ENCODE measurements around the gene IL11RA. TPM values are rescaled to one million over a fixed set of nuclear protein-coding genes. Genes with fewer than 3 reads are reported as not detected.
A peak's percentile ranks its signal among the peaks of the same experiment; 100 is the strongest.

IL11RA gene
- total and polyA plus RNA-seq, 3 donors from 2014 or later, result 28.7 to 58.0 (median 39.8) TPM

GRCh38 chr9:34628656-34629490, 23.1 kb upstream of the IL11RA start, which contains the start of gene ARID3C:
ARID3C (minus strand) TSS chr9:34629066; CDS start chr9:34628014, 1,052 bp downstream.
- no peak within 1 kb of the TSS for H3K27ac ChIP-seq
- H3K9me3 ChIP-seq, result no peaks in the 10 kb centered on the region
- 0 to 2% methylated on average over 16 to 46 of the region's 69 CpGs for WGBS, 2 donors
- intact Hi-C loops (cut with DNase I; ENCODE audit: low total_unique reads), result no loop called here
- peak; percentile 21 for DNase-seq
- H3K36me3 ChIP-seq (ENCODE audit: low read depth, missing control alignments), result no peaks in the 10 kb centered on the region
- H3K4me3 ChIP-seq, result peak within 1 kb of the TSS; percentile 31 to 40
- TF ChIP-seq CTCF (IDR thresholded peaks at IDR 0.05) (no peak), POLR2A (IDR thresholded peaks at IDR 0.05) (no peak)
- peaks cover 13% of the 10 kb centered on the region for H3K4me1 ChIP-seq
- no peaks in the 10 kb centered on the region for H3K27me3 ChIP-seq

GRCh38 chr9:34629491-34629808, 22.5 kb upstream of the IL11RA start:
- Histone ChIP-seq H3K9me3 (no peaks in the 10 kb centered on the region), H3K36me3 (ENCODE audit: low read depth, missing control alignments) (no peaks in the 10 kb centered on the region), H3K27me3 (no peaks in the 10 kb centered on the region), H3K27ac (no peak overlapping the region), H3K4me1 (peaks cover 12% of the 10 kb centered on the region), H3K4me3 (no peak overlapping the region)
- intact Hi-C loops (cut with DNase I; ENCODE audit: low total_unique reads), result no loop called here
- WGBS, 2 donors, result 13 to 27% methylated on average over 5 of the region's 5 CpGs
- TF ChIP-seq POLR2A (IDR thresholded peaks at IDR 0.05) (no peak), CTCF (IDR thresholded peaks at IDR 0.05) (no peak)
- no peak for DNase-seq

- intact Hi-C loops (cut with DNase I; ENCODE audit: low total_unique reads), result no loop called here
- no peak for TF ChIP-seq CTCF (IDR thresholded peaks at IDR 0.05)
- TF ChIP-seq POLR2A (IDR thresholded peaks at IDR 0.05), result no peak
- 46 to 48% methylated on average over 5 of the region's 5 CpGs for WGBS, 2 donors
- no peak overlapping the region for H3K27ac ChIP-seq
- no peaks in the 10 kb centered on the region for H3K36me3 ChIP-seq (ENCODE audit: low read depth, missing control alignments)
- no peak overlapping the region for H3K4me3 ChIP-seq
- H3K4me1 ChIP-seq, result peaks cover 8% of the 10 kb centered on the region
- H3K9me3 ChIP-seq, result no peaks in the 10 kb centered on the region
- peak; percentile 46 for DNase-seq
- no peaks in the 10 kb centered on the region for H3K27me3 ChIP-seq
Measured at GRCh38 chr9:34630402-34631154, 21.4 kb upstream of the IL11RA start.

- no peak for TF ChIP-seq POLR2A (IDR thresholded peaks at IDR 0.05)
- no peak for TF ChIP-seq CTCF (IDR thresholded peaks at IDR 0.05)
- no peak for DNase-seq
- Histone ChIP-seq H3K4me3 (no peak overlapping the region), H3K27ac (no peak overlapping the region), H3K36me3 (ENCODE audit: low read depth, missing control alignments) (no peaks in the 10 kb centered on the region), H3K27me3 (no peaks in the 10 kb centered on the region), H3K4me1 (peaks cover 15% of the 10 kb centered on the region), H3K9me3 (no peaks in the 10 kb centered on the region)
- intact Hi-C loops (cut with DNase I; ENCODE audit: low total_unique reads), result no loop called here
- WGBS, 2 donors, result 54 to 62% methylated on average over 5 of the region's 5 CpGs
Measured at GRCh38 chr9:34633166-34633565, 18.8 kb upstream of the IL11RA start.
